K562 (cell line): Measurements from ENCODE around the gene GASK1B. TPM values are rescaled to one million over a fixed set of nuclear protein-coding genes. Genes with fewer than 3 reads are reported as not detected.

ENCODE experiments used
- ATAC-seq: fragments of 200-7000 bp; cut with Tn5 transposase; 3 replicates; pipeline ENCODE4 v1.9.1; 2020; ENCODE audit warnings: moderate library complexity
- BruUV-seq: library from RNA; stranded (reverse); fragments of 400-500 nt; replicated peaks from 2 replicates; lab custom pipeline; 2021; lab: Mats Ljungman, UMichigan
- CTCF ChIA-PET: fragments of 300-600 bp; formaldehyde crosslinking; extraction: SDS; loops from one replicate; lab custom pipeline; 2021; ENCODE audit warnings: low intra/inter-chr PET ratio; lab: Yijun Ruan, JAX
- POLR2A ChIA-PET: fragments of 300-600, 350-650 bp; sonication (Branson Sonifier 250); formaldehyde crosslinking; extraction: SDS; loops from one replicate; lab custom pipeline; 2021; ENCODE audit warnings: antibody characterized with exemption, inconsistent platforms; lab: Yijun Ruan, JAX
- DNase-seq, 4 experiments: peaks; one replicate each; pipeline versions ENCODE4 v3.0.0 to v3.0.0-alpha.2; 2011 to 2018; ENCODE audit warnings: low spot score in 3 of 4, mixed read lengths in 3 of 4; ENCODE audit errors: extremely low read depth in 1 of 4
- FAIRE-seq: peaks from 2 replicates; lab custom pipeline; 2011; peaks lifted over from hg19 to GRCh38; lab: Jason Lieb, UNC
- H2AFZ ChIP-seq: 2 replicates; pipeline ENCODE4 v1.6.0; 2011; ENCODE audit warnings: low read depth, low read length, control low read depth, inconsistent platforms
- H3K27ac ChIP-seq: fragments of 200-600 bp; 3 replicates; pipeline ENCODE4 v1.8.0; 2011; ENCODE audit warnings: low read depth, mild to moderate bottlenecking, control low read depth, inconsistent platforms, low read length, moderate library complexity, mixed read lengths; ENCODE audit errors: extremely low read depth
- H3K27me3 ChIP-seq, 2 experiments: fragments of 300-600 bp in 1 of 2; 2 replicates in 1 of 2; 3 replicates in 1 of 2; pipeline versions ENCODE4 v1.6.0 to v1.8.0; 2011; ENCODE audit warnings: inconsistent platforms in 2 of 2, low read length in 2 of 2, mild to moderate bottlenecking in 1 of 2, mixed read lengths in 1 of 2, moderate library complexity in 1 of 2; ENCODE audit not compliant: control insufficient read depth in 2 of 2, insufficient read depth in 2 of 2
- H3K36me3 ChIP-seq: fragments of 300-600 bp; 3 replicates; pipeline ENCODE4 v1.8.0; 2011; ENCODE audit warnings: mild to moderate bottlenecking, low read length, inconsistent platforms; ENCODE audit not compliant: control insufficient read depth, insufficient read depth
- H3K4me1 ChIP-seq, 2 experiments: fragments of 200-600 bp in 1 of 2; replicated peaks in 1 of 2; 2 replicates in 1 of 2; 3 replicates in 1 of 2; pipeline versions ENCODE4 v1.5.1 to v1.8.0; 2011; ENCODE audit warnings: inconsistent platforms in 2 of 2, low read length in 2 of 2, mild to moderate bottlenecking in 1 of 2, mixed read lengths in 1 of 2, moderate library complexity in 1 of 2; ENCODE audit not compliant: control insufficient read depth in 2 of 2, insufficient read depth in 2 of 2
- H3K4me2 ChIP-seq: 2 replicates; pipeline ENCODE4 v1.6.1; 2011; ENCODE audit warnings: low read length, control low read depth, inconsistent platforms, mixed read lengths; ENCODE audit not compliant: insufficient read depth
- H3K4me3 ChIP-seq: fragments of 200-600 bp; sonication (generic), shearing (Covaris generic); 2 replicates; pipeline ENCODE4 v1.5.1; 2016; ENCODE audit warnings: control low read depth, inconsistent platforms
- H3K79me2 ChIP-seq: fragments of 200-600 bp; 3 replicates; pipeline ENCODE4 v1.8.0; 2011; ENCODE audit warnings: low read length, inconsistent platforms; ENCODE audit not compliant: control insufficient read depth, insufficient read depth
- H3K9ac ChIP-seq, 2 experiments: 2 replicates each; pipeline versions ENCODE4 v1.6.0 to v1.6.1; 2011; ENCODE audit warnings: low read depth in 2 of 2, low read length in 2 of 2, control low read depth in 1 of 2, inconsistent platforms in 1 of 2, mild to moderate bottlenecking in 1 of 2, mixed read lengths in 1 of 2; ENCODE audit not compliant: insufficient read depth in 1 of 2
- H3K9me1 ChIP-seq: one replicate; pipeline ENCODE4 v1.6.0; 2011; ENCODE audit warnings: inconsistent platforms, mild to moderate bottlenecking, low read length, moderate library complexity; ENCODE audit not compliant: control insufficient read depth, insufficient read depth
- H3K9me3 ChIP-seq: replicated peaks from 2 replicates; pipeline ENCODE4 v1.5.1; 2011; ENCODE audit warnings: low read depth, low read length, inconsistent platforms; ENCODE audit not compliant: control insufficient read depth, insufficient read depth
- H4K20me1 ChIP-seq: replicated peaks from 2 replicates; pipeline ENCODE4 v1.6.1; 2011; ENCODE audit warnings: low read length, inconsistent platforms, mixed read lengths; ENCODE audit not compliant: control insufficient read depth, insufficient read depth
- BCOR ChIP-seq: fragments of 450-650 bp; IDR thresholded peaks from 2 replicates; pipeline ENCODE4 v1.6.1; 2016
- CHD2 ChIP-seq: IDR thresholded peaks from 2 replicates; pipeline ENCODE4 v1.6.1; 2011; ENCODE audit warnings: low read depth, low read length
- ELF1 ChIP-seq: fragments of 200-800 bp; sonication (Bioruptor generic); IDR thresholded peaks from 2 replicates; pipeline ENCODE4 v1.6.1; 2016; ENCODE audit warnings: missing genetic modification characterization, missing compliant biosample characterization
- ETV1 ChIP-seq: fragments of 450-650 bp; conservative IDR thresholded peaks from 2 replicates; pipeline ENCODE4 v1.6.1; 2016; ENCODE audit warnings: missing genetic modification characterization, control low read depth, low read depth, missing compliant biosample characterization
- HDAC1 ChIP-seq, 2 experiments: fragments of 450-650 bp; IDR thresholded peaks; 2 replicates each; pipeline ENCODE4 v1.6.1; 2016 to 2017; ENCODE audit warnings: inconsistent platforms in 1 of 2, mild to moderate bottlenecking in 1 of 2, moderate library complexity in 1 of 2
- SMC3 ChIP-seq: conservative IDR thresholded peaks from 2 replicates; pipeline ENCODE4 v1.6.1; 2011; ENCODE audit warnings: low read depth, low read length, improper control_type of control experiment; ENCODE audit not compliant: insufficient read depth
- SNIP1 ChIP-seq: fragments of 450-650 bp; IDR thresholded peaks from 2 replicates; pipeline ENCODE4 v1.7.1; 2017; ENCODE audit warnings: low read depth, mild to moderate bottlenecking
- TCFL5 ChIP-seq: fragments of 250-450 bp; sonication (Bioruptor Pico); conservative IDR thresholded peaks from 2 replicates; pipeline ENCODE4 v1.6.1; 2021; ENCODE audit warnings: mild to moderate bottlenecking, moderate library complexity, matching md5 sums
- TRIM24 ChIP-seq, 2 experiments: fragments of 450-650 bp; IDR thresholded peaks; 2 replicates each; pipeline ENCODE4 v1.6.1; 2016
- WGBS: fragments of 100-300 bp; shearing (Covaris generic); methylation state at CpG from one replicate; pipeline ENCODE4 v1.1.6; 2016; ENCODE audit warnings: low coverage, mixed read lengths; ENCODE audit not compliant: insufficient coverage; ENCODE audit errors: missing lambda C conversion rate; 5-methylcytosine and 5-hydroxymethylcytosine counted together
- in situ Hi-C: fragments of 300-500 bp; cut with MboI; formaldehyde crosslinking; loops from 4 replicates; pipeline ENCODE4 v1.15.0; 2018; ENCODE audit warnings: inconsistent platforms, mixed read lengths
- intact Hi-C: fragments of 100-400 bp; cut with micrococcal nuclease; formaldehyde crosslinking; loops from 2 replicates; pipeline ENCODE4 v1.14.2; 2022
- polyA plus RNA-seq, 8 experiments: library from polyadenylated mRNA; depleted of rRNA in 4 of 8; stranded (reverse) in 5 of 8; unstranded in 3 of 8; fragments of >200 nt; fragmentation: Nextera tagmentation in 2 of 8; fragmentation: Illumina TruSeq in 1 of 8; extraction: Ambion mirVana in 2 of 8; extraction: Trizol in 1 of 8; gene quantifications; 2 replicates each; pipeline versions ENCODE4 v1.2.1 to v1.2.3, GENCODE V29; 2011 to 2014; ENCODE audit warnings: inconsistent platforms in 1 of 8, missing spikeins in 1 of 8
- total RNA-seq, 7 experiments: library from RNA; depleted of rRNA in 6 of 7; stranded (reverse); fragments of >200 nt in 6 of 7; fragmentation: Illumina TruSeq in 2 of 7; extraction: Trizol in 2 of 7; gene quantifications; 2 replicates each; pipeline versions ENCODE4 v1.2.1 to v1.2.3, GENCODE V29; 2011 to 2021; ENCODE audit warnings: low replicate concordance in 1 of 7
- TF ChIP-seq, protein P1 (sequence below): sonication (generic); formaldehyde crosslinking; IDR thresholded peaks from 2 replicates; pipeline ENCODE4 v1.8.0; 2023; ENCODE audit warnings: mild to moderate bottlenecking, missing genetic modification reagents
- TF ChIP-seq, protein P2 (sequence below): fragments of 450-650 bp; formaldehyde crosslinking; IDR thresholded peaks from 2 replicates; pipeline ENCODE4 v1.4.0; 2020; ENCODE audit warnings: mild to moderate bottlenecking
- TF ChIP-seq, protein P3 (sequence below): fragments of 250-450 bp; sonication (Bioruptor Pico); IDR thresholded peaks from 2 replicates; pipeline ENCODE4 v1.8.0; 2022; ENCODE audit warnings: moderate library complexity, mild to moderate bottlenecking, inconsistent platforms
- TF ChIP-seq, protein P4 (sequence below): fragments of 200-400 bp; formaldehyde crosslinking; IDR thresholded peaks from 2 replicates; pipeline ENCODE4 v1.6.1; 2017; ENCODE audit warnings: mild to moderate bottlenecking, low read depth, low read length, moderate library complexity
- TF ChIP-seq, protein P5 (sequence below): fragments of 450-650 bp; formaldehyde crosslinking; IDR thresholded peaks from 2 replicates; pipeline ENCODE4 v1.4.0; 2022; ENCODE audit warnings: missing genetic modification characterization
- TF ChIP-seq, protein P6 (sequence below): fragments of 250-450 bp; sonication (Bioruptor Pico); IDR thresholded peaks from 2 replicates; pipeline ENCODE4 v1.8.0; 2022; ENCODE audit warnings: moderate library complexity, mild to moderate bottlenecking, inconsistent platforms

The GASK1B gene
- total and polyA plus RNA-seq, 9 of the 15 experiments (the other 6 are each of a cell fraction or from before 2014, with no cell fraction given) = 0.13 to 1.2 (median 0.61) TPM

DNA sequence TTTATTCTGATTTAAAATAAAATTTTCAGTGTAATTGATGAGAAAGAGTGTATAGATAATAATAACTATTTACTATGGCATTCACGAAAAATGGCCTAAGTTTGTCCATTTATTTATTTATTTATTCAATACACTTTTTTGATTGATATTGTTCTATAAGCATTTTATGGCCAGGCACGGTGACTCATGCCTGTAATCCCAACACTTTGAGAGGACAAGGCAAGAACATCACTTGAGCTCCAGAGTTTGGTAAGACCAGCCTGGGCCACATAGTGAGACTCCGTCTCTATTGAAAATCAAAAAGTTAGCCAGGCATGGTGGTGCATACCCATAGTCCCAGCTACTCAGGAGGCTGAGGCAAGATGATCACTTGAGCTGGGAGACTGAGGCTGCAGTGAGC lies 25.7 kb downstream of the GASK1B start (continued):
- TF ChIP-seq, protein P1, sequence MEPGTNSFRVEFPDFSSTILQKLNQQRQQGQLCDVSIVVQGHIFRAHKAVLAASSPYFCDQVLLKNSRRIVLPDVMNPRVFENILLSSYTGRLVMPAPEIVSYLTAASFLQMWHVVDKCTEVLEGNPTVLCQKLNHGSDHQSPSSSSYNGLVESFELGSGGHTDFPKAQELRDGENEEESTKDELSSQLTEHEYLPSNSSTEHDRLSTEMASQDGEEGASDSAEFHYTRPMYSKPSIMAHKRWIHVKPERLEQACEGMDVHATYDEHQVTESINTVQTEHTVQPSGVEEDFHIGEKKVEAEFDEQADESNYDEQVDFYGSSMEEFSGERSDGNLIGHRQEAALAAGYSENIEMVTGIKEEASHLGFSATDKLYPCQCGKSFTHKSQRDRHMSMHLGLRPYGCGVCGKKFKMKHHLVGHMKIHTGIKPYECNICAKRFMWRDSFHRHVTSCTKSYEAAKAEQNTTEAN (CRISPR knock-in tag) = no peak
- no peak for TF ChIP-seq BCOR
- TF ChIP-seq, protein P2, sequence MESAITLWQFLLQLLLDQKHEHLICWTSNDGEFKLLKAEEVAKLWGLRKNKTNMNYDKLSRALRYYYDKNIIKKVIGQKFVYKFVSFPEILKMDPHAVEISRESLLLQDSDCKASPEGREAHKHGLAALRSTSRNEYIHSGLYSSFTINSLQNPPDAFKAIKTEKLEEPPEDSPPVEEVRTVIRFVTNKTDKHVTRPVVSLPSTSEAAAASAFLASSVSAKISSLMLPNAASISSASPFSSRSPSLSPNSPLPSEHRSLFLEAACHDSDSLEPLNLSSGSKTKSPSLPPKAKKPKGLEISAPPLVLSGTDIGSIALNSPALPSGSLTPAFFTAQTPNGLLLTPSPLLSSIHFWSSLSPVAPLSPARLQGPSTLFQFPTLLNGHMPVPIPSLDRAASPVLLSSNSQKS = no peak
- no peak for TF ChIP-seq HDAC1 (IDR thresholded peaks at IDR 0.05)
- TF ChIP-seq, protein P3, sequence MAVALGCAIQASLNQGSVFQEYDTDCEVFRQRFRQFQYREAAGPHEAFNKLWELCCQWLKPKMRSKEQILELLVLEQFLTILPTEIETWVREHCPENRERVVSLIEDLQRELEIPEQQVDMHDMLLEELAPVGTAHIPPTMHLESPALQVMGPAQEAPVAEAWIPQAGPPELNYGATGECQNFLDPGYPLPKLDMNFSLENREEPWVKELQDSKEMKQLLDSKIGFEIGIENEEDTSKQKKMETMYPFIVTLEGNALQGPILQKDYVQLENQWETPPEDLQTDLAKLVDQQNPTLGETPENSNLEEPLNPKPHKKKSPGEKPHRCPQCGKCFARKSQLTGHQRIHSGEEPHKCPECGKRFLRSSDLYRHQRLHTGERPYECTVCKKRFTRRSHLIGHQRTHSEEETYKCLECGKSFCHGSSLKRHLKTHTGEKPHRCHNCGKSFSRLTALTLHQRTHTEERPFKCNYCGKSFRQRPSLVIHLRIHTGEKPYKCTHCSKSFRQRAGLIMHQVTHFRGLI = no peak
- TF ChIP-seq, all 486 proteins: peak for 0

DNA sequence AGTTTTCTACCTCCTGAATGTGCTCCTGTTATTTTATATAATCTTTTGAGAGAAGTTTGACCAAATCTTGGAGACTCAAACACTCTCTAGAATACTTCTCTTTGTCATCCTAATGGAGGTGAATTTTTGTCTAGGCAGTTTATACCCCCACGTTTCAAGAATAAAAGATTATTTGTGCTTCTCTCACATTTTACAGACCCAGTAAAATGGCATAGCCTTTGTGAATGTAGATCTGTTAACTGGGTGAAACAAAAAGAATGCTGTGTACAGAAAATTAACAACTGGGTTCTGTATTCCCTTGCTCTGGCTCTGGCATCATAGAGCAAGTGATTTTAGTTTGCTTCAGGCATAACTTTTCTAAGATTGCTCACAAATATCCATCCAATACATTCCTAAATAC lies 26.1 kb downstream of the GASK1B start:
- Histone ChIP-seq H3K4me1 (no peaks in the 10 kb centered on the region), H3K79me2 (no peaks in the 10 kb centered on the region), H4K20me1 (no peaks in the 10 kb centered on the region), H3K4me3 (no peak overlapping the region), H3K9me3 (no peaks in the 10 kb centered on the region), H3K9me1 (no peaks in the 10 kb centered on the region)
- BruUV-seq = no TSS peak
- POLR2A ChIA-PET = no interaction called here
- no peak for TF ChIP-seq TRIM24 (IDR thresholded peaks at IDR 0.05)
- TF ChIP-seq TCFL5 = no peak
- TF ChIP-seq SMC3 = no peak
- TF ChIP-seq, protein P4, sequence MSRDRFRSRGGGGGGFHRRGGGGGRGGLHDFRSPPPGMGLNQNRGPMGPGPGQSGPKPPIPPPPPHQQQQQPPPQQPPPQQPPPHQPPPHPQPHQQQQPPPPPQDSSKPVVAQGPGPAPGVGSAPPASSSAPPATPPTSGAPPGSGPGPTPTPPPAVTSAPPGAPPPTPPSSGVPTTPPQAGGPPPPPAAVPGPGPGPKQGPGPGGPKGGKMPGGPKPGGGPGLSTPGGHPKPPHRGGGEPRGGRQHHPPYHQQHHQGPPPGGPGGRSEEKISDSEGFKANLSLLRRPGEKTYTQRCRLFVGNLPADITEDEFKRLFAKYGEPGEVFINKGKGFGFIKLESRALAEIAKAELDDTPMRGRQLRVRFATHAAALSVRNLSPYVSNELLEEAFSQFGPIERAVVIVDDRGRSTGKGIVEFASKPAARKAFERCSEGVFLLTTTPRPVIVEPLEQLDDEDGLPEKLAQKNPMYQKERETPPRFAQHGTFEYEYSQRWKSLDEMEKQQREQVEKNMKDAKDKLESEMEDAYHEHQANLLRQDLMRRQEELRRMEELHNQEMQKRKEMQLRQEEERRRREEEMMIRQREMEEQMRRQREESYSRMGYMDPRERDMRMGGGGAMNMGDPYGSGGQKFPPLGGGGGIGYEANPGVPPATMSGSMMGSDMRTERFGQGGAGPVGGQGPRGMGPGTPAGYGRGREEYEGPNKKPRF = no peak
- TF ChIP-seq SNIP1 = no peak
- TF ChIP-seq ELF1 (tag) = no peak
- no peak for TF ChIP-seq ETV1
- TF ChIP-seq, protein P5, sequence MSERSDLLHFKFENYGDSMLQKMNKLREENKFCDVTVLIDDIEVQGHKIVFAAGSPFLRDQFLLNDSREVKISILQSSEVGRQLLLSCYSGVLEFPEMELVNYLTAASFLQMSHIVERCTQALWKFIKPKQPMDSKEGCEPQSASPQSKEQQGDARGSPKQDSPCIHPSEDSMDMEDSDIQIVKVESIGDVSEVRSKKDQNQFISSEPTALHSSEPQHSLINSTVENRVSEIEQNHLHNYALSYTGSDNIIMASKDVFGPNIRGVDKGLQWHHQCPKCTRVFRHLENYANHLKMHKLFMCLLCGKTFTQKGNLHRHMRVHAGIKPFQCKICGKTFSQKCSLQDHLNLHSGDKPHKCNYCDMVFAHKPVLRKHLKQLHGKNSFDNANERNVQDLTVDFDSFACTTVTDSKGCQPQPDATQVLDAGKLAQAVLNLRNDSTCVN (CRISPR knock-in tag) = no peak
- no peak for TF ChIP-seq CHD2
- TF ChIP-seq, protein P6, sequence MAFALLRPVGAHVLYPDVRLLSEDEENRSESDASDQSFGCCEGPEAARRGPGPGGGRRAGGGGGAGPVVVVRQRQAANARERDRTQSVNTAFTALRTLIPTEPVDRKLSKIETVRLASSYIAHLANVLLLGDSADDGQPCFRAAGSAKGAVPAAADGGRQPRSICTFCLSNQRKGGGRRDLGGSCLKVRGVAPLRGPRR (CRISPR knock-in tag) = no peak
- TF ChIP-seq, all 486 proteins: peak for 0
- DNase-seq = no peak
- no peak for FAIRE-seq
- H3K9ac ChIP-seq = no peak overlapping the region
- H2AFZ ChIP-seq = no peak overlapping the region
- in situ Hi-C loops (no loop called here), intact Hi-C loops (no loop called here)
- no peak for ATAC-seq
- 0% methylated on average over 1 of the region's 1 CpG for WGBS
- H3K36me3 ChIP-seq = no peaks in the 10 kb centered on the region
- CTCF ChIA-PET = no interaction called here
- H3K27me3 ChIP-seq = no peaks in the 10 kb centered on the region
- no peak overlapping the region for H3K27ac ChIP-seq
- no peak overlapping the region for H3K4me2 ChIP-seq
